GM23338 (cell line): ENCODE measurements around the gene TNRC18. TPM values are rescaled to one million over a fixed set of nuclear protein-coding genes. Genes with fewer than 3 reads are reported as not detected.

ENCODE experiments used
- ATAC-seq: fragments of 200-7000 bp; cut with Tn5 transposase; 3 replicates; pipeline ENCODE4 v1.9.1; 2020
- DNase-seq: peaks from one replicate; pipeline ENCODE4 v3.0.0-alpha.2; 2015; ENCODE audit warnings: low spot score
- H2AFZ ChIP-seq: fragments of 200-600 bp; sonication (generic); 2 replicates; pipeline ENCODE4 v1.8.0; 2016; ENCODE audit warnings: antibody characterized with exemption, mild to moderate bottlenecking, moderate library complexity
- H3F3A ChIP-seq: fragments of 200-600 bp; sonication (generic); replicated peaks from 2 replicates; pipeline ENCODE4 v1.8.0; 2017; ENCODE audit warnings: antibody characterized with exemption, mixed run types, low read depth
- H3K27ac ChIP-seq: fragments of 200-600 bp; sonication (generic); 2 replicates; pipeline ENCODE4 v1.6.1; 2016; ENCODE audit warnings: low read depth
- H3K27me3 ChIP-seq: fragments of 200-600 bp; sonication (generic); 2 replicates; pipeline ENCODE4 v1.8.0; 2016; ENCODE audit warnings: mild to moderate bottlenecking, mixed run types, moderate library complexity; ENCODE audit not compliant: insufficient read depth
- H3K36me3 ChIP-seq: fragments of 200-600 bp; sonication (generic); 2 replicates; pipeline ENCODE4 v1.8.0; 2016; ENCODE audit warnings: mild to moderate bottlenecking; ENCODE audit not compliant: insufficient read depth
- H3K4me1 ChIP-seq: fragments of 200-600 bp; sonication (generic); 2 replicates; pipeline ENCODE4 v1.8.0; 2016; ENCODE audit warnings: mild to moderate bottlenecking, moderate library complexity; ENCODE audit not compliant: insufficient read depth
- H3K4me2 ChIP-seq: fragments of 200-600 bp; sonication (generic); 2 replicates; pipeline ENCODE4 v1.7.1; 2017; ENCODE audit warnings: mixed run types
- H3K4me3 ChIP-seq: fragments of 200-600 bp; sonication (generic); 2 replicates; pipeline ENCODE4 v1.6.1; 2016; ENCODE audit warnings: mixed run types
- H3K79me2 ChIP-seq: fragments of 200-600 bp; sonication (generic); replicated peaks from 2 replicates; pipeline ENCODE4 v1.8.0; 2017; ENCODE audit warnings: mild to moderate bottlenecking; ENCODE audit not compliant: insufficient read depth
- H3K9me2 ChIP-seq: fragments of 200-600 bp; sonication (generic); 2 replicates; pipeline ENCODE4 v1.8.0; 2017; ENCODE audit not compliant: insufficient read depth
- H4K20me1 ChIP-seq: fragments of 200-600 bp; sonication (generic); replicated peaks from 2 replicates; pipeline ENCODE4 v1.8.0; 2017; ENCODE audit warnings: mild to moderate bottlenecking; ENCODE audit not compliant: insufficient read depth
- H3K27ac Mint-ChIP-seq: 2 replicates; pipeline ENCODE4 v1.8.0; 2020; ENCODE audit warnings: inconsistent platforms, mild to moderate bottlenecking, moderate library complexity, mixed read lengths
- H3K27me3 Mint-ChIP-seq: 3 replicates; pipeline ENCODE4 v1.8.0; 2022; ENCODE audit warnings: low read depth, mild to moderate bottlenecking, moderate library complexity, mixed read lengths, inconsistent platforms; ENCODE audit not compliant: insufficient read depth, poor library complexity
- H3K36me3 Mint-ChIP-seq: 3 replicates; pipeline ENCODE4 v1.8.0; 2021; ENCODE audit warnings: low read depth, mild to moderate bottlenecking, inconsistent platforms, moderate library complexity, mixed read lengths
- H3K4me1 Mint-ChIP-seq: 3 replicates; pipeline ENCODE4 v1.8.0; 2020; ENCODE audit warnings: mild to moderate bottlenecking, inconsistent platforms, mixed read lengths
- H3K4me3 Mint-ChIP-seq: 3 replicates; pipeline ENCODE4 v1.8.0; 2021; ENCODE audit warnings: moderate library complexity, mild to moderate bottlenecking, inconsistent platforms, mixed read lengths
- H3K9me3 Mint-ChIP-seq: 3 replicates; pipeline ENCODE4 v1.8.0; 2020; ENCODE audit warnings: moderate library complexity, mild to moderate bottlenecking, inconsistent platforms, mixed read lengths
- CREB1 ChIP-seq: fragments of 250-450 bp; sonication (Bioruptor Pico); IDR thresholded peaks from 2 replicates; pipeline ENCODE4 v1.5.0; 2020; ENCODE audit warnings: low read depth, mild to moderate bottlenecking, moderate library complexity
- EZH2 ChIP-seq: fragments of 200-600 bp; sonication (generic); IDR thresholded peaks from one replicate; pipeline ENCODE4 v1.8.0; 2017; ENCODE audit warnings: antibody characterized with exemption, mild to moderate bottlenecking, low read depth; ENCODE audit not compliant: unreplicated experiment
- EZH2phosphoT487 ChIP-seq: fragments of 200-600 bp; sonication (generic); IDR thresholded peaks from one replicate; pipeline ENCODE4 v1.8.1; 2018; ENCODE audit warnings: antibody characterized with exemption; ENCODE audit not compliant: unreplicated experiment
- JUNB ChIP-seq: IDR thresholded peaks from one replicate; pipeline ENCODE4 v1.6.1; 2016; ENCODE audit warnings: antibody characterized with exemption; ENCODE audit not compliant: unreplicated experiment
- NANOG ChIP-seq: IDR thresholded peaks from 2 replicates; pipeline ENCODE4 v1.6.1; 2016; ENCODE audit warnings: antibody characterized with exemption, borderline replicate concordance
- POLR2AphosphoS5 ChIP-seq: IDR thresholded peaks from 2 replicates; pipeline ENCODE4 v1.6.1; 2016; ENCODE audit warnings: antibody characterized with exemption, low read depth
- ZNF114 ChIP-seq: fragments of 250-450 bp; sonication (Bioruptor Pico); IDR thresholded peaks from 2 replicates; pipeline ENCODE4 v1.5.0; 2020; ENCODE audit warnings: mild to moderate bottlenecking, moderate library complexity
- ZNF331 ChIP-seq: fragments of 250-450 bp; sonication (Bioruptor Pico); IDR thresholded peaks from 2 replicates; pipeline ENCODE4 v1.5.0; 2020; ENCODE audit warnings: low read depth, mild to moderate bottlenecking, moderate library complexity
- polyA plus RNA-seq: library from polyadenylated mRNA; unstranded; fragments of >200 nt; fragmentation: Nextera tagmentation; extraction: Ambion mirVana; gene quantifications from 2 replicates; pipeline ENCODE4 v1.2.1, GENCODE V29; 2016
- total RNA-seq: library from RNA; depleted of rRNA; stranded (reverse); fragments of >200 nt; shearing (Covaris generic); gene quantifications from 2 replicates; pipeline ENCODE4 v1.2.3, GENCODE V29; 2014
- TF ChIP-seq, protein P1 (sequence below), 2 experiments: fragments of 200-600 bp in 1 of 2; sonication (generic) in 1 of 2; conservative IDR thresholded peaks; 2 replicates each; pipeline versions ENCODE4 v1.5.1 to v1.6.1; 2016 to 2017; ENCODE audit warnings: antibody characterized with exemption in 2 of 2, low read depth in 2 of 2, mild to moderate bottlenecking in 2 of 2, moderate library complexity in 1 of 2
- TF ChIP-seq, protein P2 (sequence below): IDR thresholded peaks from 2 replicates; pipeline ENCODE4 v1.6.1; 2016; ENCODE audit warnings: antibody characterized with exemption
- TF ChIP-seq, protein P3 (sequence below): fragments of 250-450 bp; sonication (Bioruptor Pico); IDR thresholded peaks from 2 replicates; pipeline ENCODE4 v1.5.0; 2020; ENCODE audit warnings: mild to moderate bottlenecking, moderate library complexity

TNRC18 gene
- total and polyA plus RNA-seq, 2 experiments from 2014 or later = 2.1 to 17.5 TPM

DNA sequence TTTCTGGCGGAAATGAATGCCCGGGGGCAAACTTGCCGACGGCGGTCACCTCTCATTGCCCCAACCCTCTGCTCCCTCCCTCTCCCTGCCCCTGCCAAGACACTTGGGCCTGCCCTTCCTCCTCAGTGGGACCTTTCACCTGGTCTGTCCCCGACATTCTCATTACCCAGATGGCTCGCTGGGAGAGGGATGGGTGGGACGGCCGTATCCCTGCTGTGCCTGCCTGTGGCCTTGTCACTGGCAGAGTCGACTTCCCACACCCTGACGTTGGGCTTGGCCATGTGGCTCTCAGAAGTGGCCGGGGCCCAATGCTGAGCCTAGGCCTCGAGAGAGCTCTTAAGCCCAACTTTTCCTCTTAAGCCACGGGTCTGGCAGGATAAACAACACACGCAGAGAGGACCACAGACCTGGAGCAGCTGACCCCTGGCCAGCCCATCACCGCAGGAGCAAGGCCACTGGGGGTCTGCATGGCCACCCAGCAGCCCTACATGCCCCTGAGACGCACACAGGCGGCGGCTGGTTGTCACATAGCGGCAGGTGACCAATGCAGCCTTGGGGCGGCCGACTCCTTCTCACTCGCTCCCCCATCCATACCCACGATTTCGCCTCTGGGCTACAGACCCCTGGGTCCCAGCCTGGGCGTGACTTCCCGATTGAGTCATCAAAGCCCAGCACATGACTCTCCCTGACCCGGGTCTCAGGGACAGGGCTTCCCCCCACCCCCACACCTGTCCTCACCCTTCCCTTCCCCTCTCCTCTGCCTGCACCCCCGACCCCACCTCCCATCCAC, 100.8 kb downstream of the TNRC18 start:
- Mint-ChIP-seq H3K4me1 (peaks cover 3% of the 10 kb centered on the region; the same call in 2 of the 3 replicates), H3K27ac (no peak overlapping the region)

More for the DNA sequence above, 100.8 kb downstream of the TNRC18 start:
- Histone ChIP-seq H3K4me3 (no peak overlapping the region), H3K4me1 (no peaks in the 10 kb centered on the region), H3K4me2 (no peak overlapping the region), H3K27ac (no peak overlapping the region), H3F3A (no peaks in the 10 kb centered on the region), H3K27me3 (no peaks in the 10 kb centered on the region), H3K9me2 (no peaks in the 10 kb centered on the region), H3K36me3 (no peaks in the 10 kb centered on the region), H2AFZ (no peak overlapping the region), H4K20me1 (no peaks in the 10 kb centered on the region), H3K79me2 (no peaks in the 10 kb centered on the region)
- Mint-ChIP-seq H3K36me3 (peaks cover 13% of the 10 kb centered on the region; the same call in 1 of the 3 replicates), H3K27me3 (peaks cover 11% of the 10 kb centered on the region), H3K4me3 (no peak overlapping the region), H3K9me3 (peaks cover 9% of the 10 kb centered on the region)
- no peak for TF ChIP-seq ZNF114 (CRISPR knock-in tag)
- no peak for TF ChIP-seq CREB1 (CRISPR knock-in tag)
- TF ChIP-seq JUNB = no peak
- no peak for TF ChIP-seq EZH2phosphoT487
- TF ChIP-seq, protein P1, sequence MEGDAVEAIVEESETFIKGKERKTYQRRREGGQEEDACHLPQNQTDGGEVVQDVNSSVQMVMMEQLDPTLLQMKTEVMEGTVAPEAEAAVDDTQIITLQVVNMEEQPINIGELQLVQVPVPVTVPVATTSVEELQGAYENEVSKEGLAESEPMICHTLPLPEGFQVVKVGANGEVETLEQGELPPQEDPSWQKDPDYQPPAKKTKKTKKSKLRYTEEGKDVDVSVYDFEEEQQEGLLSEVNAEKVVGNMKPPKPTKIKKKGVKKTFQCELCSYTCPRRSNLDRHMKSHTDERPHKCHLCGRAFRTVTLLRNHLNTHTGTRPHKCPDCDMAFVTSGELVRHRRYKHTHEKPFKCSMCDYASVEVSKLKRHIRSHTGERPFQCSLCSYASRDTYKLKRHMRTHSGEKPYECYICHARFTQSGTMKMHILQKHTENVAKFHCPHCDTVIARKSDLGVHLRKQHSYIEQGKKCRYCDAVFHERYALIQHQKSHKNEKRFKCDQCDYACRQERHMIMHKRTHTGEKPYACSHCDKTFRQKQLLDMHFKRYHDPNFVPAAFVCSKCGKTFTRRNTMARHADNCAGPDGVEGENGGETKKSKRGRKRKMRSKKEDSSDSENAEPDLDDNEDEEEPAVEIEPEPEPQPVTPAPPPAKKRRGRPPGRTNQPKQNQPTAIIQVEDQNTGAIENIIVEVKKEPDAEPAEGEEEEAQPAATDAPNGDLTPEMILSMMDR (conservative IDR thresholded peaks at IDR 0.05; ENCODE audit: low read depth in 2 of 2) = no peak
- TF ChIP-seq, protein P2, sequence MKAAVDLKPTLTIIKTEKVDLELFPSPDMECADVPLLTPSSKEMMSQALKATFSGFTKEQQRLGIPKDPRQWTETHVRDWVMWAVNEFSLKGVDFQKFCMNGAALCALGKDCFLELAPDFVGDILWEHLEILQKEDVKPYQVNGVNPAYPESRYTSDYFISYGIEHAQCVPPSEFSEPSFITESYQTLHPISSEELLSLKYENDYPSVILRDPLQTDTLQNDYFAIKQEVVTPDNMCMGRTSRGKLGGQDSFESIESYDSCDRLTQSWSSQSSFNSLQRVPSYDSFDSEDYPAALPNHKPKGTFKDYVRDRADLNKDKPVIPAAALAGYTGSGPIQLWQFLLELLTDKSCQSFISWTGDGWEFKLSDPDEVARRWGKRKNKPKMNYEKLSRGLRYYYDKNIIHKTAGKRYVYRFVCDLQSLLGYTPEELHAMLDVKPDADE = no peak
- TF ChIP-seq ZNF331 = no peak
- TF ChIP-seq POLR2AphosphoS5 = no peak
- TF ChIP-seq, protein P3, sequence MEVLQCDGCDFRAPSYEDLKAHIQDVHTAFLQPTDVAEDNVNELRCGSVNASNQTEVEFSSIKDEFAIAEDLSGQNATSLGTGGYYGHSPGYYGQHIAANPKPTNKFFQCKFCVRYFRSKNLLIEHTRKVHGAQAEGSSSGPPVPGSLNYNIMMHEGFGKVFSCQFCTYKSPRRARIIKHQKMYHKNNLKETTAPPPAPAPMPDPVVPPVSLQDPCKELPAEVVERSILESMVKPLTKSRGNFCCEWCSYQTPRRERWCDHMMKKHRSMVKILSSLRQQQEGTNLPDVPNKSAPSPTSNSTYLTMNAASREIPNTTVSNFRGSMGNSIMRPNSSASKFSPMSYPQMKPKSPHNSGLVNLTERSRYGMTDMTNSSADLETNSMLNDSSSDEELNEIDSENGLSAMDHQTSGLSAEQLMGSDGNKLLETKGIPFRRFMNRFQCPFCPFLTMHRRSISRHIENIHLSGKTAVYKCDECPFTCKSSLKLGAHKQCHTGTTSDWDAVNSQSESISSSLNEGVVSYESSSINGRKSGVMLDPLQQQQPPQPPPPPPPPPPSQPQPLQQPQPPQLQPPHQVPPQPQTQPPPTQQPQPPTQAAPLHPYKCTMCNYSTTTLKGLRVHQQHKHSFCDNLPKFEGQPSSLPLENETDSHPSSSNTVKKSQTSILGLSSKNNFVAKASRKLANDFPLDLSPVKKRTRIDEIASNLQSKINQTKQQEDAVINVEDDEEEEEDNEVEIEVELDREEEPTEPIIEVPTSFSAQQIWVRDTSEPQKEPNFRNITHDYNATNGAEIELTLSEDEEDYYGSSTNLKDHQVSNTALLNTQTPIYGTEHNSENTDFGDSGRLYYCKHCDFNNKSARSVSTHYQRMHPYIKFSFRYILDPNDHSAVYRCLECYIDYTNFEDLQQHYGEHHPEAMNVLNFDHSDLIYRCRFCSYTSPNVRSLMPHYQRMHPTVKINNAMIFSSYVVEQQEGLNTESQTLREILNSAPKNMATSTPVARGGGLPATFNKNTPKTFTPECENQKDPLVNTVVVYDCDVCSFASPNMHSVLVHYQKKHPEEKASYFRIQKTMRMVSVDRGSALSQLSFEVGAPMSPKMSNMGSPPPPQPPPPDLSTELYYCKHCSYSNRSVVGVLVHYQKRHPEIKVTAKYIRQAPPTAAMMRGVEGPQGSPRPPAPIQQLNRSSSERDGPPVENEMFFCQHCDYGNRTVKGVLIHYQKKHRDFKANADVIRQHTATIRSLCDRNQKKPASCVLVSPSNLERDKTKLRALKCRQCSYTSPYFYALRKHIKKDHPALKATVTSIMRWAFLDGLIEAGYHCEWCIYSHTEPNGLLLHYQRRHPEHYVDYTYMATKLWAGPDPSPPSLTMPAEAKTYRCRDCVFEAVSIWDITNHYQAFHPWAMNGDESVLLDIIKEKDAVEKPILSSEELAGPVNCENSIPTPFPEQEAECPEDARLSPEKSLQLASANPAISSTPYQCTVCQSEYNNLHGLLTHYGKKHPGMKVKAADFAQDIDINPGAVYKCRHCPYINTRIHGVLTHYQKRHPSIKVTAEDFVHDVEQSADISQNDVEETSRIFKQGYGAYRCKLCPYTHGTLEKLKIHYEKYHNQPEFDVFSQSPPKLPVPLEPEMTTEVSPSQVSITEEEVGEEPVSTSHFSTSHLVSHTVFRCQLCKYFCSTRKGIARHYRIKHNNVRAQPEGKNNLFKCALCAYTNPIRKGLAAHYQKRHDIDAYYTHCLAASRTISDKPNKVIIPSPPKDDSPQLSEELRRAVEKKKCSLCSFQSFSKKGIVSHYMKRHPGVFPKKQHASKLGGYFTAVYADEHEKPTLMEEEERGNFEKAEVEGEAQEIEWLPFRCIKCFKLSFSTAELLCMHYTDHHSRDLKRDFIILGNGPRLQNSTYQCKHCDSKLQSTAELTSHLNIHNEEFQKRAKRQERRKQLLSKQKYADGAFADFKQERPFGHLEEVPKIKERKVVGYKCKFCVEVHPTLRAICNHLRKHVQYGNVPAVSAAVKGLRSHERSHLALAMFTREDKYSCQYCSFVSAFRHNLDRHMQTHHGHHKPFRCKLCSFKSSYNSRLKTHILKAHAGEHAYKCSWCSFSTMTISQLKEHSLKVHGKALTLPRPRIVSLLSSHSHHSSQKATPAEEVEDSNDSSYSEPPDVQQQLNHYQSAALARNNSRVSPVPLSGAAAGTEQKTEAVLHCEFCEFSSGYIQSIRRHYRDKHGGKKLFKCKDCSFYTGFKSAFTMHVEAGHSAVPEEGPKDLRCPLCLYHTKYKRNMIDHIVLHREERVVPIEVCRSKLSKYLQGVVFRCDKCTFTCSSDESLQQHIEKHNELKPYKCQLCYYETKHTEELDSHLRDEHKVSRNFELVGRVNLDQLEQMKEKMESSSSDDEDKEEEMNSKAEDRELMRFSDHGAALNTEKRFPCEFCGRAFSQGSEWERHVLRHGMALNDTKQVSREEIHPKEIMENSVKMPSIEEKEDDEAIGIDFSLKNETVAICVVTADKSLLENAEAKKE (CRISPR knock-in tag) = no peak
- TF ChIP-seq NANOG = no peak
- no peak for TF ChIP-seq EZH2
- ATAC-seq (no peak; the same call in 1 of the 3 replicates), DNase-seq (no peak)
